NCI-H2029 treated with DMSO at 0.1 percent for 48 hours (cell line): ENCODE results near the gene SRSF9.
"Not testable (repeated sequence)": the region's sequence is repeated elsewhere in the genome, so short reads cannot be mapped to it uniquely, and the experiment has no call there.

Experiments used
- DNase-seq: peaks from one replicate; lab custom pipeline; 2025; lab: John Stamatoyannopoulos, UW

The SRSF9 gene

GRCh38 chr12:120447992-120448391, 21.6 kb downstream of the SRSF9 start:
- no peak for DNase-seq

- DNase-seq: not testable (repeated sequence)
Observed at GRCh38 chr12:120446844-120447178, 22.7 kb downstream of the SRSF9 start.

GRCh38 chr12:120445911-120446843, 23.4 kb downstream of the SRSF9 start, which contains the start of the genes GATC and TRIAP1:
Gene GATC, plus strand, starts transcription at chr12:120446444. Its CDS starts 37 bp downstream, at chr12:120446481.
Gene TRIAP1, minus strand, starts transcription at chr12:120446384. Its CDS starts 12 bp downstream, at chr12:120446372.
- DNase-seq: peak; percentile 22

- no peak for DNase-seq
Observed at GRCh38 chr12:120444676-120445075, 24.9 kb downstream of the SRSF9 start.

GRCh38 chr12:120439646-120440247, 29.8 kb downstream of the SRSF9 start:
- DNase-seq: no peak

GRCh38 chr12:120438495-120439198, 30.9 kb downstream of the SRSF9 start:
- DNase-seq: no peak

GRCh38 chr12:120437735-120438494, 31.6 kb downstream of the SRSF9 start, which contains the start of gene COX6A1:
Gene COX6A1, plus strand, starts transcription at chr12:120438113. Its CDS starts 14 bp downstream, at chr12:120438127.
- peak; percentile 99 for DNase-seq

- DNase-seq: no peak
Observed at GRCh38 chr12:120432772-120433525, 36.6 kb downstream of the SRSF9 start.

- no peak for DNase-seq
Observed at GRCh38 chr12:120429368-120429767, 40.2 kb downstream of the SRSF9 start.

GRCh38 chr12:120428597-120429229, 40.8 kb downstream of the SRSF9 start:
- DNase-seq: no peak

- no peak for DNase-seq
Observed at GRCh38 chr12:120425797-120426196, 43.8 kb downstream of the SRSF9 start.

- DNase-seq: no peak
Observed at GRCh38 chr12:120422892-120423456, 46.6 kb downstream of the SRSF9 start.

GRCh38 chr12:120421701-120422100, 47.8 kb downstream of the SRSF9 start:
- no peak for DNase-seq

- no peak for DNase-seq
Observed at GRCh38 chr12:120417917-120418580, 51.5 kb downstream of the SRSF9 start.

- DNase-seq: no peak
Observed at GRCh38 chr12:120416490-120417216, 52.9 kb downstream of the SRSF9 start.

- peak; percentile 45 for DNase-seq
Observed at GRCh38 chr12:120413901-120414695, 55.5 kb downstream of the SRSF9 start.

GRCh38 chr12:120412421-120412820, 57.1 kb downstream of the SRSF9 start:
- no peak for DNase-seq
